Kidney (tissue), 14 donors: ENCODE measurements around the gene NUFIP1. TPM values are rescaled to one million over a fixed set of nuclear protein-coding genes. Genes with fewer than 3 reads are reported as not detected.

Source experiments
- DNase-seq, 5 donors: peaks; one replicate each; pipeline ENCODE4 v3.0.0-alpha.2; 2013 to 2020
- FAIRE-seq: peaks from 2 replicates; lab custom pipeline; 2012; peaks lifted over from hg19 to GRCh38; lab: Jason Lieb, UNC
- H3K27ac ChIP-seq, 2 donors: one replicate each; pipeline ENCODE4 v1.7.0; 2013; ENCODE audit warnings: low read depth in 2 of 2, low read length in 2 of 2, inconsistent platforms in 1 of 2
- H3K27me3 ChIP-seq: one replicate; pipeline ENCODE4 v1.7.1; 2013; ENCODE audit warnings: low read length, inconsistent platforms; ENCODE audit not compliant: control insufficient read depth, insufficient read depth
- H3K36me3 ChIP-seq, 3 donors: one replicate each; pipeline versions ENCODE4 v1.7.0 to v1.7.1; 2013; ENCODE audit warnings: low read length in 3 of 3, control low read depth in 1 of 3, inconsistent platforms in 1 of 3; ENCODE audit not compliant: insufficient read depth in 3 of 3, control insufficient read depth in 2 of 3
- H3K4me1 ChIP-seq, 3 donors: one replicate each; pipeline versions ENCODE4 v1.7.0 to v1.7.1; 2013; ENCODE audit warnings: low read length in 3 of 3, inconsistent platforms in 1 of 3, low read depth in 1 of 3; ENCODE audit not compliant: control insufficient read depth in 2 of 3, insufficient read depth in 2 of 3
- H3K4me3 ChIP-seq, 3 donors: one replicate each; pipeline versions ENCODE4 v1.7.0 to v1.8.1; 2013; ENCODE audit warnings: low read length in 3 of 3, control low read depth in 1 of 3, inconsistent platforms in 1 of 3
- H3K9ac ChIP-seq, 3 donors: one replicate each; pipeline versions ENCODE4 v1.7.0 to v1.7.1; 2013; ENCODE audit warnings: low read length in 3 of 3, control low read depth in 1 of 3, inconsistent platforms in 1 of 3
- H3K9me3 ChIP-seq, 3 donors: one replicate each; pipeline versions ENCODE4 v1.7.0 to v1.7.1; 2013; ENCODE audit warnings: low read length in 3 of 3, control low read depth in 1 of 3, inconsistent platforms in 1 of 3; ENCODE audit not compliant: control insufficient read depth in 2 of 3, insufficient read depth in 1 of 3
- intact Hi-C: fragments of 100-400 bp; cut with DNase I; formaldehyde crosslinking; loops from one replicate; pipeline ENCODE4 v1.11.1; 2022
- polyA plus RNA-seq: library from polyadenylated mRNA; stranded (reverse); fragments of 350-450 nt; fragmentation: Illumina TruSeq; extraction: RNeasy Lipid Tissue Mini Kit (QIAGEN cat#74804); gene quantifications from one replicate; pipeline ENCODE4 v1.2.3, GENCODE V29; 2014; ENCODE audit warnings: low read depth, low replicate concordance; ENCODE audit not compliant: insufficient read depth
- total RNA-seq: library from RNA; stranded (reverse); fragmentation: NEBNext Ultra II Directional; extraction: Animal tissue kit (Norgen Biotek cat#: 25700); gene quantifications from one replicate; pipeline ENCODE4 v1.2.1, GENCODE V29; 2021
- TF ChIP-seq, protein P1 (sequence below): IDR thresholded peaks from 3 replicates; pipeline ENCODE4 v1.5.1; 2012; ENCODE audit warnings: mild to moderate bottlenecking, moderate library complexity, borderline replicate concordance; ENCODE audit not compliant: insufficient read depth; ENCODE audit errors: extremely low read depth
- donor health status: control.
- donor health status: control.
- donor health status: control.
- donor health status: control.
- donor health status: control.
- donor health status: DM: yes; HTN: yes; CAD: no.
- donor health status: Normal renal cell carcinoma (clear cell type).

The NUFIP1 gene
- total and polyA plus RNA-seq, 2 donors from 2014 or later, result 3.4 to 5.5 TPM

DNA sequence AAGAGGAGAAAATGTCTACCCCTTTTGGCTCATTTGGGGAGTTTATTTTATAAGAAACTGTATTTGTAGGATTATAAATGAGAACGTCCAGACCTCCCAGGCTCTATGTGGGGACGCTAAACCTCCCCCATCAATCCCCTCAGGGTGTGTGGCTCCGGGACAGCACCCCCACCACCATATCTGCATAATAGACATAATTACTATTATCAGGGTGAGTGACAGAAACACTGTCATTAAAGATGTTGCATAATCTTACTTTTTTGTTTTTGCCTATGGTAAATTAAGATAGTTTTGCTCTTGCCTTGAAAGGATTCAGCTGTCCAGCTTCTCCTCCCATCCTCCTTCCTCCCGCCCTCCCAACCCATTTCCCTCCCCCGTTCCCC, 93.3 kb downstream of the NUFIP1 start:
- Histone ChIP-seq H3K9ac (no peak overlapping the region), H3K9me3 (no peaks in the 10 kb centered on the region), H3K27ac (no peak overlapping the region), H3K4me1 (peaks cover 0 to 4% (median 0%) of the 10 kb centered on the region in 3 donors), H3K4me3 (no peak overlapping the region), H3K36me3 (no peaks in the 10 kb centered on the region), H3K27me3 (no peaks in the 10 kb centered on the region)
- DNase-seq (peak in 1 of 5 donors; percentile 44), FAIRE-seq (no peak)
- TF ChIP-seq, protein P1, sequence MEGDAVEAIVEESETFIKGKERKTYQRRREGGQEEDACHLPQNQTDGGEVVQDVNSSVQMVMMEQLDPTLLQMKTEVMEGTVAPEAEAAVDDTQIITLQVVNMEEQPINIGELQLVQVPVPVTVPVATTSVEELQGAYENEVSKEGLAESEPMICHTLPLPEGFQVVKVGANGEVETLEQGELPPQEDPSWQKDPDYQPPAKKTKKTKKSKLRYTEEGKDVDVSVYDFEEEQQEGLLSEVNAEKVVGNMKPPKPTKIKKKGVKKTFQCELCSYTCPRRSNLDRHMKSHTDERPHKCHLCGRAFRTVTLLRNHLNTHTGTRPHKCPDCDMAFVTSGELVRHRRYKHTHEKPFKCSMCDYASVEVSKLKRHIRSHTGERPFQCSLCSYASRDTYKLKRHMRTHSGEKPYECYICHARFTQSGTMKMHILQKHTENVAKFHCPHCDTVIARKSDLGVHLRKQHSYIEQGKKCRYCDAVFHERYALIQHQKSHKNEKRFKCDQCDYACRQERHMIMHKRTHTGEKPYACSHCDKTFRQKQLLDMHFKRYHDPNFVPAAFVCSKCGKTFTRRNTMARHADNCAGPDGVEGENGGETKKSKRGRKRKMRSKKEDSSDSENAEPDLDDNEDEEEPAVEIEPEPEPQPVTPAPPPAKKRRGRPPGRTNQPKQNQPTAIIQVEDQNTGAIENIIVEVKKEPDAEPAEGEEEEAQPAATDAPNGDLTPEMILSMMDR, result no peak
- intact Hi-C loops, result no loop called here

DNA sequence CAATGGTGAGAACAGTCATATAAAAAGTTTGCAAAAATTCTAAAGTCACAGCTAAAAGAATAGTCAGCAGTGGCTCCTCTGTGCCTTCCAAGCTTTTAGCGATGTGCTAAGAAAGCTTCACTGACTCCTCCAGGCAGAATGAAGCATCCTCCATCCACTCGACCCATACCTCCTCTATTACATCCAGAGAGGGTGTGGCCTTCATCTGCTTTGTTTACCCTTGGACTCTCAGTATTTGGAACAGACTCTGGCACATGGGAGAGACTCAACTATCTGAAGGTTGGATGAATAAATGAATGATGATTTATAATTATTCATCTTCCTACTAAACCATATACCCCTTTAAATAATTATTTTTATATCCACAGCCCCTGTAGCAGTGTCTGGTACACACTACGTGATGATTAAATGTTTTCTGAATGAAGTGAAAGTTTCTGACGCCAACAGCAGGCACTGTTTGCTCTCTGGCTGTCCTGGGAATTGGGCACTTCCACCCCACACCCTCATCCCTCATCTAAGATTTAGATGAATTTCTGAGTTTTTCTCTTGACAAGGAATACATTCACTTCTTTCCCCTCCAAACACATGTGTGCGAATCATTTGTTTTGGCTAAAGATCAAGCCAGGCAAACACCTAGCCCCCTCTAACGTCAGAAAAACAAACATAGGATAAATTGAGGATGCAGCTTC, 93.9 kb downstream of the NUFIP1 start:
- no peak overlapping the region for H3K27ac ChIP-seq
- H3K4me3 ChIP-seq, result no peak overlapping the region
- no peak for DNase-seq
- no peaks in the 10 kb centered on the region for H3K9me3 ChIP-seq
- intact Hi-C loops, result no loop called here
- H3K4me1 ChIP-seq, result peaks cover 0 to 4% (median 0%) of the 10 kb centered on the region in 3 donors
- H3K36me3 ChIP-seq, result no peaks in the 10 kb centered on the region
- TF ChIP-seq, protein P1, result no peak
- no peaks in the 10 kb centered on the region for H3K27me3 ChIP-seq
- no peak overlapping the region for H3K9ac ChIP-seq
- no peak for FAIRE-seq

DNA sequence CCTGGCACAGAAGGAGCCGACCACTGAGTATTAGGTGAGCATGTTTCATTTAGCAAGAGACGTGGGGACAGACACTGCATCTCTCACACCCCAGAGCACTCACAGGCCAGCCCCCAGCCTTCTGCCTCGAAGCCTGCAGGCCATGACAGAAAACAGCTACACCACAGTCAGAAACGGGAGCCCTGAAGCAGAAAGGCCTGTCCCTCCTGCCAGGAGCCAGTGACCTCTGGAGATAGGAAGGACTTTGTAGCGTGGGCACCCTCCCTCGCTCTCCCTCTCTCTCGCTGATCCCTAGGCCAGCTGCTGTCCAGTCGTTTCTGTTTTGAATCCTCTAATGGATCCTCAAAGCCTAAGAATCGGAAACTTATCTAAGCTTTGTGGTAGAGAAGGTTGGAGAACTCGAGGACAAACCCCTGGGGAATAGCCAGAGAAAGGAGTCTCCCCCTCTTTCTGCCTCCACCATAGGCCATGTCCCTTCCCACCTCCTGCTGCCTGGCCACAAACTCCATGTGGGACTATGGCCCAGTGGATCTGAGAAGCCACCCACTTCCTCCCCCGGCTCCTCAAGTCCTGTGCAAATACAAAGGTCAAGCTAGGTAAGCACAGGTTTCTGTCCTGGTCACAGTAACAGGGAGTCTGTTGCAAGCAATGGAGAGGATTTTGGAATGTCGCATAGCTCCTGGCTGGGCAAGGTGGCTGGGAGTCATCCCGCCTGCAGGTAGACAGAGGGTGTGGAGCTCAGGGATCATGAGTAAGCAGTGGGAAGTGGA, 95.1 kb downstream of the NUFIP1 start:
- Histone ChIP-seq H3K4me1 (peaks cover 0 to 4% (median 0%) of the 10 kb centered on the region in 3 donors), H3K27me3 (no peaks in the 10 kb centered on the region), H3K27ac (peak overlapping the region in 1 of 2 donors; percentile 44), H3K4me3 (no peak overlapping the region), H3K36me3 (no peaks in the 10 kb centered on the region), H3K9ac (no peak overlapping the region), H3K9me3 (no peaks in the 10 kb centered on the region)
- TF ChIP-seq, protein P1, result no peak
- DNase-seq, result peak in 4 of 5 donors; percentile 40 to 58 (median 48)
- intact Hi-C loops, result no loop called here
- no peak for FAIRE-seq

Other genes starting within 250 kb of the NUFIP1 start
- 25.1 TPM for gene GPALPP1, start 67 bp upstream of the NUFIP1 start, total RNA-seq
- gene GPALPP1, start 67 bp upstream of the NUFIP1 start, polyA plus RNA-seq, result 9.2 TPM
- 16.6 TPM for gene GTF2F2, start 131.0 kb upstream of the NUFIP1 start, total RNA-seq
- gene GTF2F2, start 131.0 kb upstream of the NUFIP1 start, polyA plus RNA-seq, result 17.3 TPM
- gene KCTD4, start 211.6 kb upstream of the NUFIP1 start, total RNA-seq, result 0.22 TPM
- 0.34 TPM for gene KCTD4, start 211.6 kb upstream of the NUFIP1 start, polyA plus RNA-seq